ENCODE measurements around the gene SLC16A12.

The SLC16A12 gene

DNA sequence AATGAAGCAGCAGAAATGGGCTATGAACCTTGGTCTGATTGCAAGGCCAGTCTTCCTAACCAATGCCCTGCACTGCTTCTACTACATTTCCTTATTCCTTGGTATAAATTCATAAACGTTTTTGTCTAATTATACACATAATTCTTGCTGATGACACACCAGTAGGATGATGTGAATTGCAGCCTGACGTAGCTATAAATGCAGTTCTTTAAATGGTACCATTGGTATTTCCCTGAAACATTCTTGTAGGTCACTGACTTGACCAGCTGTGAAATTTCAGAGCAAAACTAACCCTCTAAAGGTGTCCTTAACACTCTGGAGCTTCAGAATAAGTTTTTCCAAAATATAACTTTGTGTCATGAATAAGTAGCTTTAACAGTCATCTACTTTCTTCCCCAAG, 70.2 kb downstream of the SLC16A12 start:
- Mint-ChIP-seq H3K36me3 (ENCODE audit: low read depth) (no peaks in the 10 kb centered on the region), H3K27me3 (ENCODE audit: low read depth, poor library complexity) (no peaks in the 10 kb centered on the region), H3K4me3 (no peak overlapping the region), H3K9me3 (no peaks in the 10 kb centered on the region), H3K27ac (no peak overlapping the region), H3K4me1 (no peaks in the 10 kb centered on the region)
- DNase-seq: no peak
- no peak for TF ChIP-seq CTCF (IDR thresholded peaks at IDR 0.05)

GRCh38 chr10:89463846-89464537, 71.4 kb downstream of the SLC16A12 start:
- Mint-ChIP-seq H3K27me3 (ENCODE audit: low read depth, poor library complexity) (no peaks in the 10 kb centered on the region), H3K4me1 (no peaks in the 10 kb centered on the region), H3K4me3 (no peak overlapping the region), H3K36me3 (ENCODE audit: low read depth) (no peaks in the 10 kb centered on the region), H3K27ac (no peak overlapping the region), H3K9me3 (no peaks in the 10 kb centered on the region)
- DNase-seq: no peak
- no peak for TF ChIP-seq CTCF (IDR thresholded peaks at IDR 0.05)

DNA sequence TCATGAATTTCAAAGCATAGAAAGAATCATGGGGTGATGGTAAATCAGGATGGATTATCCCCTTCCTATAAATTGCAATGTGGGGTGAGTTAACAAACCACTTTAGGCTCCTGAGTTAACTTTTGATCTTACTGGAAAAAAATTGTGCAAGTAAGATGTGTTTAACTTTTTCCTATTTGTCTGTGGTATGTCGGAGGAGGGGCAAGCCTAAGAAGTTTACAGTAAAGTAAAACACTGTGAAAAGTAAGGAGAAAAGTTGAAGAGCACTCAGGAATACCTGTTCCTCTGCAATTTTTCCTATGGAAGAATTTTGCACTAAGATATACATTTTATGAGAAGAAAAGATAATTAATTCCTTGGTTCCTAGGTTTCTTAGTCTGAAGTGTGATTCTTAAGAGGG, 76.6 kb downstream of the SLC16A12 start:
- Mint-ChIP-seq H3K27me3 (ENCODE audit: low read depth, poor library complexity) (peaks cover 9% of the 10 kb centered on the region), H3K4me3 (no peak overlapping the region), H3K9me3 (no peaks in the 10 kb centered on the region), H3K4me1 (no peaks in the 10 kb centered on the region), H3K36me3 (ENCODE audit: low read depth) (no peaks in the 10 kb centered on the region), H3K27ac (no peak overlapping the region)
- no peak for TF ChIP-seq CTCF (IDR thresholded peaks at IDR 0.05)
- no peak for DNase-seq

- TF ChIP-seq CTCF (IDR thresholded peaks at IDR 0.05): no peak
- no peak overlapping the region for H3K27ac Mint-ChIP-seq
- DNase-seq: no peak
- peaks cover 11% of the 10 kb centered on the region for H3K27me3 Mint-ChIP-seq (ENCODE audit: low read depth, poor library complexity)
- H3K36me3 Mint-ChIP-seq (ENCODE audit: low read depth): no peaks in the 10 kb centered on the region
- no peaks in the 10 kb centered on the region for H3K9me3 Mint-ChIP-seq
- no peaks in the 10 kb centered on the region for H3K4me1 Mint-ChIP-seq
- H3K4me3 Mint-ChIP-seq: no peak overlapping the region
Measured at GRCh38 chr10:89458291-89458690, 77.1 kb downstream of the SLC16A12 start.

- Mint-ChIP-seq H3K27me3 (ENCODE audit: low read depth, poor library complexity) (peaks cover 14% of the 10 kb centered on the region), H3K4me1 (no peaks in the 10 kb centered on the region), H3K9me3 (no peaks in the 10 kb centered on the region), H3K36me3 (ENCODE audit: low read depth) (no peaks in the 10 kb centered on the region), H3K4me3 (no peak overlapping the region), H3K27ac (no peak overlapping the region)
- no peak for DNase-seq
- TF ChIP-seq CTCF (IDR thresholded peaks at IDR 0.05): no peak
Measured at GRCh38 chr10:89454561-89455347, 80.6 kb downstream of the SLC16A12 start.

Data from nephron progenitor cell (in vitro differentiated cells).